Measurements from ENCODE around the gene ANXA2.

DNA sequence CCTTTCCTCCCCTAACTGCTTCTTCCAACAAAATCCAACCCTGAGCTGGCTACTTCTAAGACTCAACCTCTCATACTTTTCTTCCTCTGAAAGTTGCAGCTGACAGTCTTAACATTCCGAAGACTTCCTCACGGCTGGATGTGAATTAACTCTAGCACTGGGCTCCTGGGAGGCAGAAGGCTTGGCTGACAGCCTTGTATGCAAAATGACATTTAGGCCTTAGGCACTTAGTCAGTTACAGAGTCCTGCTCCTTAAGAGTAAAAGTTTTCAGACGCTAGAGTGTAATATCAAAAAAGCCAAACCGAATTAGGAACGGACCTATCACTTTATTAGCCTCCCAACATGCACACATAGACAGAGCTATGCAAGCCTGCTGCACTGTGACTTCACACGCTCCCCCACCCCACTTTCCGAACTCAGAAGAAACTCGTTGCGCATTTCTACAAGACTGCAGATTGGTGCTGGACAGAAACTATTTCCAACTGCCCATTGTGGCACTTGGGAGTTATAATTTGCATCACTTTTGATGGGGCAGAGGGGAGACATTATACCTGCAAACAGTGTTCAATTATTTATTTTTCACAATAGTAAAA, 15.5 kb upstream of the ANXA2 start:
- TF ChIP-seq EZH2phosphoT487 (IDR thresholded peaks at IDR 0.05; ENCODE audit: borderline replicate concordance) = no peak
- TF ChIP-seq, protein P1, sequence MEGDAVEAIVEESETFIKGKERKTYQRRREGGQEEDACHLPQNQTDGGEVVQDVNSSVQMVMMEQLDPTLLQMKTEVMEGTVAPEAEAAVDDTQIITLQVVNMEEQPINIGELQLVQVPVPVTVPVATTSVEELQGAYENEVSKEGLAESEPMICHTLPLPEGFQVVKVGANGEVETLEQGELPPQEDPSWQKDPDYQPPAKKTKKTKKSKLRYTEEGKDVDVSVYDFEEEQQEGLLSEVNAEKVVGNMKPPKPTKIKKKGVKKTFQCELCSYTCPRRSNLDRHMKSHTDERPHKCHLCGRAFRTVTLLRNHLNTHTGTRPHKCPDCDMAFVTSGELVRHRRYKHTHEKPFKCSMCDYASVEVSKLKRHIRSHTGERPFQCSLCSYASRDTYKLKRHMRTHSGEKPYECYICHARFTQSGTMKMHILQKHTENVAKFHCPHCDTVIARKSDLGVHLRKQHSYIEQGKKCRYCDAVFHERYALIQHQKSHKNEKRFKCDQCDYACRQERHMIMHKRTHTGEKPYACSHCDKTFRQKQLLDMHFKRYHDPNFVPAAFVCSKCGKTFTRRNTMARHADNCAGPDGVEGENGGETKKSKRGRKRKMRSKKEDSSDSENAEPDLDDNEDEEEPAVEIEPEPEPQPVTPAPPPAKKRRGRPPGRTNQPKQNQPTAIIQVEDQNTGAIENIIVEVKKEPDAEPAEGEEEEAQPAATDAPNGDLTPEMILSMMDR (conservative IDR thresholded peaks at IDR 0.05; ENCODE audit: low read length) = no peak

Measured in Loucy (cell line).